ENCODE results near the gene HIVEP3. TPM values are rescaled to one million over a fixed set of nuclear protein-coding genes. Genes with fewer than 3 reads are reported as not detected.

HIVEP3 gene
- total and polyA plus RNA-seq, 3 donors from 2014 or later = 4.8 to 7.3 (median 7.2) TPM

- TF ChIP-seq POLR2A (IDR thresholded peaks at IDR 0.05) (no peak), CTCF (IDR thresholded peaks at IDR 0.05) (no peak)
- peak; percentile 59 for DNase-seq
Observed at GRCh38 chr1:41739061-41739955, 179.4 kb downstream of the HIVEP3 start.

GRCh38 chr1:41738475-41738874, 180.2 kb downstream of the HIVEP3 start:
- H3K36me3 ChIP-seq (ENCODE audit: low read depth, missing control alignments) = no peaks in the 10 kb centered on the region
- 88 to 96% methylated on average over 2 of the region's 2 CpGs for whole genome bisulfite sequencing, 2 donors
- intact Hi-C loops (cut with DNase I; ENCODE audit: low total_unique reads) = no loop called here
- TF ChIP-seq CTCF (IDR thresholded peaks at IDR 0.05) (no peak), POLR2A (IDR thresholded peaks at IDR 0.05) (no peak)
- no peaks in the 10 kb centered on the region for H3K27me3 ChIP-seq
- DNase-seq = no peak
- H3K4me3 ChIP-seq = no peak overlapping the region
- H3K4me1 ChIP-seq = no peaks in the 10 kb centered on the region
- no peaks in the 10 kb centered on the region for H3K9me3 ChIP-seq
- no peak overlapping the region for H3K27ac ChIP-seq

More at GRCh38 chr1:41739061-41739955, 179.4 kb downstream of the HIVEP3 start:
- 73 to 81% methylated on average over 16 to 21 of the region's 21 CpGs for WGBS, 2 donors
- Histone ChIP-seq H3K4me3 (no peak overlapping the region), H3K4me1 (no peaks in the 10 kb centered on the region), H3K27ac (no peak overlapping the region), H3K36me3 (ENCODE audit: low read depth, missing control alignments) (no peaks in the 10 kb centered on the region), H3K9me3 (no peaks in the 10 kb centered on the region), H3K27me3 (no peaks in the 10 kb centered on the region)
- intact Hi-C loops (cut with DNase I; ENCODE audit: low total_unique reads) = no loop called here

GRCh38 chr1:41738006-41738405, 180.7 kb downstream of the HIVEP3 start:
- no peak for DNase-seq
- H3K4me3 ChIP-seq = no peak overlapping the region
- 93 to 97% methylated on average over 9 of the region's 9 CpGs for WGBS, 2 donors
- no peaks in the 10 kb centered on the region for H3K27me3 ChIP-seq
- no peaks in the 10 kb centered on the region for H3K36me3 ChIP-seq (ENCODE audit: low read depth, missing control alignments)
- TF ChIP-seq POLR2A (IDR thresholded peaks at IDR 0.05) = no peak
- no peaks in the 10 kb centered on the region for H3K4me1 ChIP-seq
- no peaks in the 10 kb centered on the region for H3K9me3 ChIP-seq
- intact Hi-C loops (cut with DNase I; ENCODE audit: low total_unique reads) = no loop called here
- H3K27ac ChIP-seq = no peak overlapping the region

- TF ChIP-seq CTCF (IDR thresholded peaks at IDR 0.05) (no peak), POLR2A (IDR thresholded peaks at IDR 0.05) (no peak)
- no peaks in the 10 kb centered on the region for H3K4me1 ChIP-seq
- DNase-seq = peak; percentile 30
- H3K4me3 ChIP-seq = no peak overlapping the region
- H3K27me3 ChIP-seq = no peaks in the 10 kb centered on the region
- intact Hi-C loops (cut with DNase I; ENCODE audit: low total_unique reads) = no loop called here
- WGBS, 2 donors = 80 to 81% methylated on average over 13 of the region's 13 CpGs
- no peaks in the 10 kb centered on the region for H3K9me3 ChIP-seq
- H3K27ac ChIP-seq = no peak overlapping the region
- H3K36me3 ChIP-seq (ENCODE audit: low read depth, missing control alignments) = no peaks in the 10 kb centered on the region
Observed at GRCh38 chr1:41735631-41736260, 183.0 kb downstream of the HIVEP3 start.

GRCh38 chr1:41735139-41735538, 183.6 kb downstream of the HIVEP3 start:
- no peak overlapping the region for H3K4me3 ChIP-seq
- H3K9me3 ChIP-seq = no peaks in the 10 kb centered on the region
- intact Hi-C loops (cut with DNase I; ENCODE audit: low total_unique reads) = no loop called here
- no peaks in the 10 kb centered on the region for H3K36me3 ChIP-seq (ENCODE audit: low read depth, missing control alignments)
- 89% methylated on average over 4 of the region's 4 CpGs for WGBS, 2 donors
- H3K27ac ChIP-seq = no peak overlapping the region
- TF ChIP-seq POLR2A (IDR thresholded peaks at IDR 0.05) (no peak), CTCF (IDR thresholded peaks at IDR 0.05) (no peak)
- H3K4me1 ChIP-seq = no peaks in the 10 kb centered on the region
- H3K27me3 ChIP-seq = no peaks in the 10 kb centered on the region
- DNase-seq = no peak
